H1 (cell line): ENCODE measurements around the gene SOX15. TPM values are rescaled to one million over a fixed set of nuclear protein-coding genes. Genes with fewer than 3 reads are reported as not detected.

ENCODE experiments used
- CTCF ChIA-PET: fragments of 300-600 bp; sonication (Branson Sonifier 250); formaldehyde crosslinking; loops from one replicate; lab custom pipeline; 2021; ENCODE audit not compliant: partially characterized antibody; lab: Charles Lee
- POLR2A ChIA-PET: fragments of 300-600 bp; sonication (Branson Sonifier 250); formaldehyde crosslinking; loops from one replicate; lab custom pipeline; 2021; ENCODE audit warnings: inconsistent platforms; ENCODE audit not compliant: partially characterized antibody; lab: Charles Lee
- DNase-seq, 2 experiments: peaks; one replicate each; pipeline versions ENCODE4 v3.0.0 to v3.0.0-alpha.2; 2010 to 2022; ENCODE audit warnings: low spot score in 2 of 2, low read depth in 1 of 2, mixed read lengths in 1 of 2
- FAIRE-seq: peaks from 2 replicates; lab custom pipeline; 2011; peaks lifted over from hg19 to GRCh38; lab: Jason Lieb, UNC
- H2AFZ ChIP-seq: 2 replicates; pipeline ENCODE4 v1.8.1; 2012; ENCODE audit warnings: low read length, inconsistent platforms
- H2AK5ac ChIP-seq: 2 replicates; pipeline ENCODE4 v1.6.1; 2013; ENCODE audit warnings: low read depth, low read length
- H2BK120ac ChIP-seq: replicated peaks from 2 replicates; pipeline ENCODE3; 2013; ENCODE audit warnings: low read depth, low read length, inconsistent platforms
- H2BK12ac ChIP-seq: 2 replicates; pipeline ENCODE4 v1.6.1; 2013; ENCODE audit warnings: low read depth, low read length
- H2BK15ac ChIP-seq: 2 replicates; pipeline ENCODE4 v1.6.1; 2013; ENCODE audit warnings: low read length
- H2BK20ac ChIP-seq: 2 replicates; pipeline ENCODE4 v1.6.1; 2013; ENCODE audit warnings: low read length
- H2BK5ac ChIP-seq: 2 replicates; pipeline ENCODE4 v1.6.1; 2013; ENCODE audit warnings: low read depth, low read length
- H3K14ac ChIP-seq: 2 replicates; pipeline ENCODE4 v1.6.1; 2013; ENCODE audit warnings: inconsistent platforms; ENCODE audit not compliant: insufficient read length
- H3K18ac ChIP-seq: 2 replicates; pipeline ENCODE4 v1.6.1; 2013; ENCODE audit warnings: low read length; ENCODE audit errors: extremely low read depth
- H3K23ac ChIP-seq: 2 replicates; pipeline ENCODE4 v1.6.1; 2013; ENCODE audit warnings: inconsistent platforms; ENCODE audit not compliant: insufficient read length
- H3K23me2 ChIP-seq: 2 replicates; pipeline ENCODE4 v1.6.1; 2013; ENCODE audit warnings: low read depth, low read length
- H3K27ac ChIP-seq: 2 replicates; pipeline ENCODE4 v1.6.1; 2011; ENCODE audit warnings: low read depth, low read length, inconsistent platforms
- H3K27me3 ChIP-seq, 4 experiments: replicated peaks in 1 of 4; 1 replicate in 1 of 4; 2 replicates in 3 of 4; pipeline versions ENCODE4 v1.6.1 to v1.8.1; 2011 to 2013; ENCODE audit warnings: low read length in 3 of 4, mild to moderate bottlenecking in 3 of 4, inconsistent platforms in 2 of 4, mixed read lengths in 2 of 4, moderate library complexity in 1 of 4; ENCODE audit not compliant: control insufficient read depth in 3 of 4, insufficient read depth in 3 of 4; ENCODE audit errors: extremely low read depth in 1 of 4
- H3K36me3 ChIP-seq, 4 experiments: 2 replicates each; pipeline versions ENCODE4 v1.6.1 to v1.8.1; 2011 to 2013; ENCODE audit warnings: mild to moderate bottlenecking in 4 of 4, low read length in 3 of 4, moderate library complexity in 2 of 4, control low read depth in 1 of 4, inconsistent platforms in 1 of 4; ENCODE audit not compliant: insufficient read depth in 4 of 4, control insufficient read depth in 2 of 4
- H3K4ac ChIP-seq: replicated peaks from 2 replicates; pipeline ENCODE3; 2013; ENCODE audit warnings: low read length, low read depth, mixed read lengths, inconsistent platforms; ENCODE audit not compliant: insufficient read length
- H3K4me1 ChIP-seq, 4 experiments: replicated peaks in 1 of 4; 1 replicate in 1 of 4; 2 replicates in 3 of 4; pipeline versions ENCODE4 v1.6.1 to v1.8.1; 2011 to 2013; ENCODE audit warnings: low read length in 3 of 4, inconsistent platforms in 2 of 4, mixed read lengths in 1 of 4; ENCODE audit not compliant: insufficient read depth in 4 of 4, control insufficient read depth in 3 of 4
- H3K4me2 ChIP-seq, 2 experiments: 2 replicates each; pipeline versions ENCODE4 v1.6.1 to v1.8.1; 2011 to 2013; ENCODE audit warnings: low read depth in 2 of 2, low read length in 2 of 2, control low read depth in 1 of 2, inconsistent platforms in 1 of 2, mild to moderate bottlenecking in 1 of 2; ENCODE audit not compliant: insufficient read depth in 1 of 2
- H3K4me3 ChIP-seq, 4 experiments: fragments of 200-600, 300-600 bp in 1 of 4; sonication (generic), shearing (Covaris generic), sonication (Bioruptor Twin) in 1 of 4; 2 replicates each; pipeline versions ENCODE4 v1.5.1 to v1.8.1; 2011 to 2016; ENCODE audit warnings: low read length in 4 of 4, low read depth in 3 of 4, control low read depth in 2 of 4, inconsistent platforms in 2 of 4, mild to moderate bottlenecking in 2 of 4, mixed read lengths in 1 of 4, moderate library complexity in 1 of 4; ENCODE audit not compliant: insufficient read depth in 2 of 4; ENCODE audit errors: extremely low read depth in 1 of 4
- H3K56ac ChIP-seq: replicated peaks from 2 replicates; pipeline ENCODE3; 2013; ENCODE audit warnings: low read depth, mild to moderate bottlenecking, mixed read lengths, low read length, inconsistent platforms; ENCODE audit not compliant: insufficient read length
- H3K79me1 ChIP-seq: 2 replicates; pipeline ENCODE4 v1.6.1; 2013; ENCODE audit warnings: low read depth, low read length, control low read depth
- H3K79me2 ChIP-seq, 2 experiments: 2 replicates each; pipeline versions ENCODE4 v1.6.1 to v1.8.1; 2012 to 2013; ENCODE audit warnings: low read length in 2 of 2, mild to moderate bottlenecking in 2 of 2, inconsistent platforms in 1 of 2; ENCODE audit not compliant: insufficient read depth in 2 of 2, control insufficient read depth in 1 of 2
- H3K9ac ChIP-seq, 4 experiments: replicated peaks in 1 of 4; 1 replicate in 1 of 4; 2 replicates in 3 of 4; pipeline versions ENCODE4 v1.6.1 to v1.8.1; 2011 to 2013; ENCODE audit warnings: low read depth in 3 of 4, low read length in 3 of 4, control low read depth in 2 of 4, mild to moderate bottlenecking in 2 of 4, moderate library complexity in 2 of 4, inconsistent platforms in 1 of 4; ENCODE audit errors: extremely low read depth in 1 of 4
- H3K9me3 ChIP-seq, 2 experiments: 2 replicates each; pipeline versions ENCODE4 v1.6.1 to v1.8.1; 2012 to 2013; ENCODE audit warnings: mild to moderate bottlenecking in 2 of 2, moderate library complexity in 2 of 2, control low read depth in 1 of 2, inconsistent platforms in 1 of 2, low read depth in 1 of 2, low read length in 1 of 2, mixed read lengths in 1 of 2; ENCODE audit not compliant: insufficient read depth in 2 of 2
- H4K20me1 ChIP-seq, 2 experiments: replicated peaks in 1 of 2; 2 replicates each; pipeline versions ENCODE3 to v1.8.1; 2011 to 2013; ENCODE audit warnings: inconsistent platforms in 2 of 2, low read length in 2 of 2, mild to moderate bottlenecking in 1 of 2; ENCODE audit not compliant: insufficient read depth in 2 of 2, control insufficient read depth in 1 of 2
- H4K5ac ChIP-seq: 2 replicates; pipeline ENCODE4 v1.6.1; 2013; ENCODE audit warnings: low read length, low read depth, mixed read lengths, inconsistent platforms; ENCODE audit not compliant: insufficient read length
- H4K8ac ChIP-seq: 2 replicates; pipeline ENCODE4 v1.8.0; 2013; ENCODE audit warnings: mild to moderate bottlenecking, moderate library complexity, low read length, inconsistent platforms; ENCODE audit not compliant: insufficient read depth; ENCODE audit errors: extremely low read depth
- H4K91ac ChIP-seq: replicated peaks from 2 replicates; pipeline ENCODE3; 2013; ENCODE audit warnings: low read length, mixed read lengths, inconsistent platforms; ENCODE audit not compliant: insufficient read length
- ATF2 ChIP-seq: IDR thresholded peaks from 2 replicates; pipeline ENCODE4 v1.6.1; 2012; ENCODE audit warnings: low read length, inconsistent platforms
- CHD1 ChIP-seq: IDR thresholded peaks from 2 replicates; pipeline ENCODE4 v1.6.1; 2012; ENCODE audit warnings: low read depth, low read length, improper control_type of control experiment
- GABPA ChIP-seq: IDR thresholded peaks from 2 replicates; pipeline ENCODE4 v1.6.1; 2011; ENCODE audit warnings: mild to moderate bottlenecking, low read length, moderate library complexity, borderline replicate concordance; ENCODE audit not compliant: insufficient read depth
- KDM1A ChIP-seq: fragments of 200-600, 300-600 bp; sonication (generic); IDR thresholded peaks from 2 replicates; pipeline ENCODE4 v1.7.1; 2016; ENCODE audit warnings: mild to moderate bottlenecking, low read length, borderline replicate concordance
- POU5F1 ChIP-seq: IDR thresholded peaks from 2 replicates; pipeline ENCODE4 v1.6.1; 2011; ENCODE audit warnings: low read depth, mild to moderate bottlenecking, low read length, moderate library complexity
- RNF2 ChIP-seq: fragments of 200-900, 300-1000 bp; sonication (generic); IDR thresholded peaks from 2 replicates; pipeline ENCODE4 v1.7.1; 2016; ENCODE audit warnings: borderline replicate concordance, low read depth, mild to moderate bottlenecking, antibody characterized with exemption, low read length; ENCODE audit not compliant: poor library complexity, severe bottlenecking; ENCODE audit errors: missing control alignments
- WGBS, 2 experiments: shearing (Covaris generic) in 1 of 2; methylation state at CpG; one replicate each; pipeline versions ENCODE4 v1.1.6 to v1.1.7; 2013 to 2015; ENCODE audit warnings: low lambda C conversion rate in 2 of 2, mixed read lengths in 2 of 2, inconsistent platforms in 1 of 2, low coverage in 1 of 2, missing lambda C conversion rate in 1 of 2; ENCODE audit not compliant: insufficient replicate concordance in 2 of 2, insufficient coverage in 1 of 2, insufficient read length in 1 of 2; ENCODE audit errors: extremely low coverage in 1 of 2, missing lambda C conversion rate in 1 of 2; 5-methylcytosine and 5-hydroxymethylcytosine counted together
- polyA plus RNA-seq, 7 experiments: library from polyadenylated mRNA; depleted of rRNA in 3 of 7; stranded (reverse) in 5 of 7; unstranded in 2 of 7; fragments of >200 nt in 5 of 7; fragments of 200-250 nt in 2 of 7; gene quantifications; 1 replicate in 5 of 7; 2 replicates in 1 of 7; 4 replicates in 1 of 7; pipeline versions ENCODE4 v1.2.1 to v1.2.3, GENCODE V29; 2011 to 2013; ENCODE audit warnings: missing spikeins in 2 of 7, mixed read lengths in 2 of 7
- total RNA-seq: library from RNA; stranded (reverse); fragmentation: NEBNext Ultra II Directional; extraction: Animal tissue kit (Norgen Biotek cat#: 25700); gene quantifications from 2 replicates; pipeline ENCODE4 v1.2.1, GENCODE V29; 2021

The SOX15 gene
- total and polyA plus RNA-seq, 2 of the 8 experiments (the other 6 are each of a cell fraction or from before 2014, with no cell fraction given): 14.3 to 26.8 TPM

DNA sequence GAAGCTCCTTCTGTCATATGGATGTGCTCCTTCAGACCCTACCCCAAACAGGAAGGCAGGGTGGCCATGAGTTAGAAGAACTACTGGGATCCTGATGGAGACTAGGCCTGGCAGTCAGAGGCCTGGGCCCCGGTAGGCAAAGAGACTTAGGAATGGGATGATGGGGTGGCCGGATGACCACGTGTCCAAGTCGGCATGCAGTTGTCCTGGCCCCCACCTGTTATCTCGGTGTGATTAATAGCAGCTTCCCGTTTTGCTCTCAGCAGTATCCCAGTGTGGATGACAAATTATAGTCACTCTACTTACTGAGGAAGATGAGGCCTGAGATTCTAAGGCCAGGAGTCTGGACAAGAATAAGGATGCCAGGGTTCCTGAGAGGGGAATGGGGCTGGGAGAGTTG, 39.5 kb downstream of the SOX15 start:
- Histone ChIP-seq H3K4me1 (peaks cover 0 to 6% (median 4%) of the 10 kb centered on the region in 4 experiments; a peak in 4 of 7 replicates), H3K56ac (no peak overlapping the region), H2BK5ac (no peak overlapping the region)
- TF ChIP-seq CHD1 (no peak), GABPA (no peak), KDM1A (no peak), ATF2 (no peak), POU5F1 (no peak), RNF2 (no peak)
- TF ChIP-seq, all 59 proteins: peak for 0
- no peaks in the 10 kb centered on the region for H3K36me3 ChIP-seq
- peaks cover 6% of the 10 kb centered on the region; the same call in 1 of the 2 replicates for H3K23me2 ChIP-seq
- ChIA-PET POLR2A (interaction anchor here (1.1 to 37.5 kb wide), 6 partner anchors 7 to 66 kb away, joined by 3 to 1144 read pairs (median 7); partner anchors contain the start of genes CD68, MPDU1, POLR2A and SOX15), CTCF (interaction anchor here (0.6 to 3.9 kb wide), 3 partner anchors 10 to 23 kb away, joined by 3 to 27 read pairs (median 4); partner anchors contain the start of gene SENP3)
- H2AK5ac ChIP-seq: no peak overlapping the region
- H3K23ac ChIP-seq: no peak overlapping the region
- H2BK20ac ChIP-seq: no peak overlapping the region
- H3K79me2 ChIP-seq: no peaks in the 10 kb centered on the region
- no peak overlapping the region; a peak in 1 of 4 replicates for H3K4me2 ChIP-seq
- no peaks in the 10 kb centered on the region for H3K9me3 ChIP-seq
- no peak overlapping the region for H3K14ac ChIP-seq
- H2BK12ac ChIP-seq: no peak overlapping the region
- H3K27me3 ChIP-seq: peaks cover 0 to 5% (median 3%) of the 10 kb centered on the region in 4 experiments; a peak in 4 of 7 replicates
- no peak overlapping the region for H3K18ac ChIP-seq
- no peaks in the 10 kb centered on the region for H3K79me1 ChIP-seq
- no peak for FAIRE-seq
- H2BK15ac ChIP-seq: no peak overlapping the region
- no peak overlapping the region for H2AFZ ChIP-seq
- H4K5ac ChIP-seq: no peak overlapping the region
- H3K9ac ChIP-seq: no peak overlapping the region
- no peak overlapping the region for H2BK120ac ChIP-seq
- no peak overlapping the region for H3K27ac ChIP-seq
- no peak overlapping the region; the same call in 1 of the 2 replicates for H4K8ac ChIP-seq
- H4K91ac ChIP-seq: no peak overlapping the region
- WGBS, 2 experiments: 93% methylated on average over 2 of the region's 6 CpGs; no CpG with 5 or more reads in 1 of the 2 experiments
- no peak overlapping the region for H3K4ac ChIP-seq
- no peak overlapping the region for H3K4me3 ChIP-seq
- DNase-seq: no peak
- H4K20me1 ChIP-seq: peaks cover 0 to 7% of the 10 kb centered on the region in 2 experiments
